T47D (cell line): ENCODE results near the gene BRD2.
A peak's percentile ranks its signal among the peaks of the same experiment; 100 is the strongest.

Experiments
- DNase-seq, 2 experiments: peaks; one replicate each; pipeline versions ENCODE4 v3.0.0 to v3.0.0-alpha.2; 2011 to 2012; ENCODE audit warnings: low read depth in 1 of 2, low spot score in 1 of 2
- JUND ChIP-seq: IDR thresholded peaks from 2 replicates; pipeline ENCODE4 v1.6.1; 2012; ENCODE audit warnings: low read depth
- in situ Hi-C: cut with HindIII; loops from 2 replicates; pipeline ENCODE4 v1.10.0; 2016; ENCODE audit warnings: low sequenced_read_pairs, low pct_unique_long_range_greater_than_20kb

BRD2 gene

GRCh38 chr6:32977953-32978324, 9.5 kb downstream of the BRD2 start:
- no peak for DNase-seq
- in situ Hi-C loops, result no loop called here
- no peak for TF ChIP-seq JUND

DNA sequence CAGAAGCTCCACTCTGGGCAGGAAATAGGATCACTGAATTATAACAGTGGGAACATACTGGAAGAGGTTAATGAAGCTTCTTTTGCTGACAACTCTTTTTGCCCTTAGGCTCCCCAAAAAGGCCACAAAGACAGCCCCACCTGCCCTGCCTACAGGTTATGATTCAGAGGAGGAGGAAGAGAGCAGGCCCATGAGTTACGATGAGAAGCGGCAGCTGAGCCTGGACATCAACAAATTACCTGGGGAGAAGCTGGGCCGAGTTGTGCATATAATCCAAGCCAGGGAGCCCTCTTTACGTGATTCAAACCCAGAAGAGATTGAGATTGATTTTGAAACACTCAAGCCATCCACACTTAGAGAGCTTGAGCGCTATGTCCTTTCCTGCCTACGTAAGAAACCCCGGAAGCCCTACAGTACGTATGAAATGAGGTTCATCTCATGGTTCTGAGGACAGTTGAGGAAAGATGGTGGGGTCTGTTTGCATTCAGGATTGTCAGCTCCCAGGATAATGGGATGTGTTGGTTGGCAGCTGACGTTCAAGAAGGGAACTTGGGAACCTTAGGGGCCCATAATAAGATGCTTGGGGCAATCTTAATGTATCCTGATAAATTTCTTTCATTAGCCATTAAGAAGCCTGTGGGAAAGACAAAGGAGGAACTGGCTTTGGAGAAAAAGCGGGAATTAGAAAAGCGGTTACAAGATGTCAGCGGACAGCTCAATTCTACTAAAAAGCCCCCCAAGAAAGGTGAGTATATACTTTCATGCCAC, 11.5 kb downstream of the BRD2 start:
- in situ Hi-C loops, result no loop called here
- TF ChIP-seq JUND, result no peak
- no peak for DNase-seq

DNA sequence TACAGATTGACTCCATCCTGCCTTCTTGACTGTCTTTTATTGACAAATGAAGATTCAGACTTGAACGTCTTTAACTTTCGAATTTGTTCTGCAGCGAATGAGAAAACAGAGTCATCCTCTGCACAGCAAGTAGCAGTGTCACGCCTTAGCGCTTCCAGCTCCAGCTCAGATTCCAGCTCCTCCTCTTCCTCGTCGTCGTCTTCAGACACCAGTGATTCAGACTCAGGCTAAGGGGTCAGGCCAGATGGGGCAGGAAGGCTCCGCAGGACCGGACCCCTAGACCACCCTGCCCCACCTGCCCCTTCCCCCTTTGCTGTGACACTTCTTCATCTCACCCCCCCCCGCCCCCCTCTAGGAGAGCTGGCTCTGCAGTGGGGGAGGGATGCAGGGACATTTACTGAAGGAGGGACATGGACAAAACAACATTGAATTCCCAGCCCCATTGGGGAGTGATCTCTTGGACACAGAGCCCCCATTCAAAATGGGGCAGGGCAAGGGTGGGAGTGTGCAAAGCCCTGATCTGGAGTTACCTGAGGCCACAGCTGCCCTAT, 12.2 kb downstream of the BRD2 start:
- no peak for TF ChIP-seq JUND
- in situ Hi-C loops, result no loop called here
- DNase-seq, result no peak

- DNase-seq, result peak in 1 of 2 experiments; percentile 42
- in situ Hi-C loops, result no loop called here
- TF ChIP-seq JUND, result no peak
Observed at GRCh38 chr6:32982084-32982701, 13.8 kb downstream of the BRD2 start.

DNA sequence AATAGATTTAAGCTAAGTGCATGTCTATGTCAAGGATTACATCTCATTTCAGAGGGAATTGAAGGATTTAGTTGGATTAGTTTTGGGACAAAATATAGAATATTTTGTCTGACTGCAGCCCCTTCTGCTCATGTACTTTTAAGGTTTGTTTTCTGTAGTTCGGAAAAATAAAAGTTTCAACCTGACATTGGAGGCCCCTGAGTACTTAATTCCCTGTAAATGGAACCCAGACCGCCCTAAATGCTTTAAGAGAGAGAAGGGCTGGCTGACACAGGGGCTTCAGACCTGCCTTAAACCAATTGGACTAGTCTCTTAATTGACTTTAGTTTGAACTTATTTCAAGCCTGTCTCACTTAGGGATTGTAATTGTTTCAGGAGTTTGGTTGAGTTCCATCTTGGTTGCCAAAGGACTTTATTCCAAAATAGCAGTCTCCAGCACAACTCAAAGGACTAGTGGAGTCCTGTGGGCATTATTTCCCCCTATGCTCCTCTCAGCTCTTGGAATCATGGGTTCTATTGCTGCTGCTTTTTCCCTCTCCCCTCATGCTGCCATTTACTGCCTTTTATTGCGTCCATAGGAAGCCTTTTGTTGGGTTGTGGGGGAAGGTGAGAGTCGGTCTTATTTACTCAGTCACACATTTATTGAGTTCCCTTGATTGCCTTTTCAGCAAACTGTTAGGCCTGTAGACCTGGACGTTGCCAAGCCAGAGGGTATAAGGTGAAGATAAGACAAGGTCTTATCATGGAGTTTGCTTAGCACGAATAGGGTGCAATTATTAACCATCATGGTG, 14.5 kb downstream of the BRD2 start:
- no peak for DNase-seq
- in situ Hi-C loops, result no loop called here
- TF ChIP-seq JUND, result no peak

- DNase-seq, result no peak
- TF ChIP-seq JUND, result no peak
- in situ Hi-C loops, result no loop called here
Observed at GRCh38 chr6:32983493-32983848, 15.1 kb downstream of the BRD2 start.

- in situ Hi-C loops, result no loop called here
- TF ChIP-seq JUND, result no peak
- DNase-seq, result no peak
Observed at GRCh38 chr6:32983964-32984621, 15.7 kb downstream of the BRD2 start.

- no peak for TF ChIP-seq JUND
- in situ Hi-C loops, result no loop called here
- peak; percentile 62 to 93 for DNase-seq
Observed at GRCh38 chr6:32984622-32985389, 16.4 kb downstream of the BRD2 start.

GRCh38 chr6:32989368-32989767, 21.0 kb downstream of the BRD2 start:
- TF ChIP-seq JUND, result no peak
- no peak for DNase-seq
- in situ Hi-C loops, result no loop called here

DNA sequence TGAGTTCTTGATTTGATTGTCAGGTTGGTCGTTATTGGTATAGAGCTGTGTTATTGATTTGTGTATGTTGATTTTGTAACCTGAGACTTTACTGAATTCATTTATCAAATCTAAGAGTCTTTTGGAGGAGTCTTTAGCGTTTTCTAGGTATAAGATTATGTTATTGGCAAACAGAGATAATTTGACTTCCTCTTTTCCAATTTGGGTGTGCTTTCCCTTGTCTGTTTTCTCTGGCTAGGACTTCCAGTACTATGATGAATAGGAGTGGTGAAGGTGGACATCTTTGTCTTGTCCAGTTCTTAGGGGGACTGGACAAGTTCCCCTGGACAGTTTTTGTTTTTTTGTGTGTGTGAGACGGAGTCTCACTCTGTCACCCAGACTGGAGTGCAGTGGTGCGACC, 23.6 kb downstream of the BRD2 start:
- no peak for DNase-seq
- TF ChIP-seq JUND, result no peak
- in situ Hi-C loops, result no loop called here

- no peak for DNase-seq
- TF ChIP-seq JUND, result no peak
Observed at GRCh38 chr6:32993363-32993973, 25.1 kb downstream of the BRD2 start.

More at GRCh38 chr6:32993363-32993973, 25.1 kb downstream of the BRD2 start:
- in situ Hi-C loops, result no loop called here
